ENCODE data around the gene CCDC93.

CCDC93 gene

DNA sequence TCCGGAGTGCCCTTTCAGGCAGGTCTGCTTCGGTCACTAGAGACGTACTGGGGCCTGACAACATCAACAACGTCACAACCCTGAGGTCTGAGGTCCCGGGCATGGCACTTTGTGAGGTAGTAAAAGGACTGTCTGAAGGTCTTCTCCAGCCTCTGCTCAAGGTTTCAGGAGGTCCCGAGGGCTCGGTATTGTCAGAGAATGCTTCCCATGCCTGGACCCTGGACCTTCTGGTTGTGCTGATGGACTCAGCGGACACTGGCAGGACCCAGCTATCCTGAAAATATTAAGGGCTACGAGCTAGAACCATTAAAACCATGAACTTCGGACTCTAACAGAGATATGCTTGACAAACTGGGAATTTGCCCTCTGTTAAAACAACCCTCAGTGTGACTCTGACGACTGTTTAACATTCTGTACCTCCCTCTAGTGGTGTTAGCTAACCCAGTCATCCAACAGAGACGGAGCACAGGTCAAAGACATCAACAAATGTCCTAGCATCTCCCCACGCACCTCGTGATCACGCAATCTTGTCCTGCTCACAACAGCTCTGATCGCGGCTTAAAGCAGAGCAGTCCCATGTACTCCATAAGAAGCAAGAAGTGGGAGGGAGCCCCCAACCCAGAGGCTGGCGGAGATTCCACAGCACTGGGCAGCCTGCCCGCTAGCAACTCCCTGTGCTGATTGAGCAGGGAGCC is 96.5 kb downstream of the CCDC93 start:
- DNase-seq (ENCODE audit: low spot score) = no peak
- TF ChIP-seq, protein P1, sequence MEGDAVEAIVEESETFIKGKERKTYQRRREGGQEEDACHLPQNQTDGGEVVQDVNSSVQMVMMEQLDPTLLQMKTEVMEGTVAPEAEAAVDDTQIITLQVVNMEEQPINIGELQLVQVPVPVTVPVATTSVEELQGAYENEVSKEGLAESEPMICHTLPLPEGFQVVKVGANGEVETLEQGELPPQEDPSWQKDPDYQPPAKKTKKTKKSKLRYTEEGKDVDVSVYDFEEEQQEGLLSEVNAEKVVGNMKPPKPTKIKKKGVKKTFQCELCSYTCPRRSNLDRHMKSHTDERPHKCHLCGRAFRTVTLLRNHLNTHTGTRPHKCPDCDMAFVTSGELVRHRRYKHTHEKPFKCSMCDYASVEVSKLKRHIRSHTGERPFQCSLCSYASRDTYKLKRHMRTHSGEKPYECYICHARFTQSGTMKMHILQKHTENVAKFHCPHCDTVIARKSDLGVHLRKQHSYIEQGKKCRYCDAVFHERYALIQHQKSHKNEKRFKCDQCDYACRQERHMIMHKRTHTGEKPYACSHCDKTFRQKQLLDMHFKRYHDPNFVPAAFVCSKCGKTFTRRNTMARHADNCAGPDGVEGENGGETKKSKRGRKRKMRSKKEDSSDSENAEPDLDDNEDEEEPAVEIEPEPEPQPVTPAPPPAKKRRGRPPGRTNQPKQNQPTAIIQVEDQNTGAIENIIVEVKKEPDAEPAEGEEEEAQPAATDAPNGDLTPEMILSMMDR (conservative IDR thresholded peaks at IDR 0.05; ENCODE audit: low read depth) = no peak
- H3K27ac ChIP-seq = no peak overlapping the region
- ChIA-PET POLR2A (ENCODE audit: low non-redundant PET) (no interaction called here), CTCF (interaction anchor here (0.6 kb wide), 1 partner anchor 444 kb away, joined by 3 read pairs; no protein-coding TSS in a partner anchor)

DNA sequence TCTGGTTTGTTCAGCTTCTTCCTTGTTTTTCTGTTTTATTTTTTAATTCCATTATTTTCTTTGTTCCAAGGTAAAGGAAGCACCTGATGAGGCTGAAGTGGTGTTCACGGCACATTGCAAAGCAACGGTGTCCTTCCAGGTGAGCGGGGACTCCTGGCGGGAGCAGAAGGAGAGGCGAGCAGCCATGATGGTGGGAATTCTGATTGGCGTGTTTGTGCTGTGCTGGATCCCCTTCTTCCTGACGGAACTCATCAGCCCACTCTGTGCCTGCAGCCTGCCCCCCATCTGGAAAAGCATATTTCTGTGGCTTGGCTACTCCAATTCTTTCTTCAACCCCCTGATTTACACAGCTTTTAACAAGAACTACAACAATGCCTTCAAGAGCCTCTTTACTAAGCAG is 110.9 kb downstream of the CCDC93 start:
- H3K27ac ChIP-seq = no peak overlapping the region
- ChIA-PET POLR2A (ENCODE audit: low non-redundant PET) (no interaction called here), CTCF (no interaction called here)
- TF ChIP-seq, protein P1 (conservative IDR thresholded peaks at IDR 0.05; ENCODE audit: low read depth) = no peak
- no peak for DNase-seq (ENCODE audit: low spot score)

DNA sequence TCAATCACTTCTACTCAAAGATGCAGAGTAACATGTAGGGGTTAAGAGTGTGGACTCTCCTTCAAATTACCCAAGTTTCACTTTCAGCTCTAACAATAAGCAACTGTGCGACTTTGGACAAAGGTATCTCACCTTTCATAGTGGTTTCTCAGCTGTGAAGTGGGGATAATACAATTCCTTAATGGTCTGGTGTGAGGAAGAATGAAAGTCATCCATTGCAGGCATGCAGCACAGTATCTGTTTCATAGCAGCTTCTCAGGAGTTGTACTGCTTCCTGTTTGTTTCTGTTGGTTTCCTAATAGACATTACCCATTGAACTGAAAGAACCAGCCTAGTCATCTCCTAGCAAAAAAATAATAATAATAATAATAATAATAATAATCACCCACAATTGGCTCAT is 125.0 kb downstream of the CCDC93 start:
- H3K27ac ChIP-seq = no peak overlapping the region
- TF ChIP-seq, protein P1 (conservative IDR thresholded peaks at IDR 0.05; ENCODE audit: low read depth) = no peak
- CTCF ChIA-PET = interaction anchor here (0.6 to 0.7 kb wide), 2 partner anchors 144 to 157 kb away, joined by 3 read pairs; no protein-coding TSS in a partner anchor
- DNase-seq (ENCODE audit: low spot score) = no peak
- POLR2A ChIA-PET (ENCODE audit: low non-redundant PET) = no interaction called here

DNA sequence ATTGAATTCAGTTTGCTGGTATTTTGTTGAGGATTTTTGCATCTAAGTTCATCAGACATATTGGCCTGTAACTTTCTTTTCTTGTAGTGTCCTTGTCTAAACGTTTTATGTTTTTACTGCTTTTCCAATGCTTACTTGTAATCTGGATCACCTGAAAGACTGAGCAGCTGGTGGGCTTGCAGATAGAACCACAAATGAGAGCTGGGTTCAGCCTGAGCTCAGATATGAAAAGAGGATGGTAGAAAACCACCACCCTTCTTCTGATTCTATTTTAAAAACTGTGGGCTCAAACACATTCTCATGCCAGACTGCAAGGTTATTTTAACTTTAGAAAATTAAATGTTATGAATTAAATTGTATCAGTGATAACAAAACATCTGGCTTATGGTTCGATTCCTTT is 128.6 kb downstream of the CCDC93 start:
- CTCF ChIA-PET = no interaction called here
- H3K27ac ChIP-seq = no peak overlapping the region
- DNase-seq (ENCODE audit: low spot score) = no peak
- TF ChIP-seq, protein P1 (conservative IDR thresholded peaks at IDR 0.05; ENCODE audit: low read depth) = no peak
- POLR2A ChIA-PET (ENCODE audit: low non-redundant PET) = no interaction called here

DNA sequence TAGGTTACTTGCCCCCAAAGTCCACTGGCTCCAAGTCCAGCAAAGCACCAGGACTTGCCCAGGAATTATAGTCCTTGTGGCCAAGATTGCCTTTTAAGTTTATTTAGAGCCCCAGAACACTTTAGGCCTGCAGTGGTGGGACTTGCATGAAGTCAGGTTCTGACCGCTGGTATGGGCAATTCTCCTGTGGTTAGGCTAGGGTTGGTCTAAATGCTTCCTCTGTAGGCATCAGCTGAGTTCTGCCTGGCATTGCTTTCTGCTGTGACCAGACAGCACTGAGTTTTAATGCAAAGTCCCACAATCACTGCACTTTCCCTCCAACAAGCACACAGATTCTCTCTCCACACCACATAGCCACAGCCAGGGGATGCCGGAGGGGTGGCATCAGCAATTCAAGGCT is 134.9 kb downstream of the CCDC93 start:
- TF ChIP-seq, protein P1 (conservative IDR thresholded peaks at IDR 0.05; ENCODE audit: low read depth) = no peak
- DNase-seq (ENCODE audit: low spot score) = no peak
- ChIA-PET CTCF (no interaction called here), POLR2A (ENCODE audit: low non-redundant PET) (no interaction called here)
- no peak overlapping the region for H3K27ac ChIP-seq

GRCh38 chr2:117875786-117876185 is 138.1 kb downstream of the CCDC93 start:
- CTCF ChIA-PET = no interaction called here
- TF ChIP-seq, protein P1 (conservative IDR thresholded peaks at IDR 0.05; ENCODE audit: low read depth) = no peak
- DNase-seq (ENCODE audit: low spot score) = no peak
- no peak overlapping the region for H3K27ac ChIP-seq
- POLR2A ChIA-PET (ENCODE audit: low non-redundant PET) = no interaction called here

Measured in RWPE1 (cell line).